Measurements from ENCODE around the gene FAM124A. TPM values are rescaled to one million over a fixed set of nuclear protein-coding genes. Genes with fewer than 3 reads are reported as not detected.

FAM124A gene
- total and polyA plus RNA-seq, 10 of the 15 experiments (the other 5 are each of a cell fraction or from before 2014, with no cell fraction given), result not detected

DNA sequence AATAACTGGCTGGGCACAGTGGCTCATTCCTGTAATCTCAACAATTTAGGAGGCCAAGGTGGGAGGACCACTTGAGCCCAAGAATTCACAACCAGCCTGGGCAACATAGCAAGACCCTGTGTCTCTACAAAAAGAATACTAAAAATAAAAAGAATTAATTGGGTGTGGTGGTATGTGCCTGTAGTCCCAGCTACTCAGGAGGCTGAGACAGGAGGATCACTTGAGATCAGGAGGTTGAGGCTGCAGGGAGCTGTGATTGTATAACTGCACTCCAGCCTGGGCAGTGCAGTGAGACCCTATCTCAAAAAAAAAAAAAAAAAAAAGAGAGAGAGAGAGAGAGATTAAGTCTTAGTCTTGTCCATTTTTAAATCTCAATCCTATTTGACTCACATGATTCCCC, 81.7 kb downstream of the FAM124A start:
- ChIA-PET SMC1A (ENCODE audit: uncharacterized antibody, unreplicated experiment) (no interaction called here), RAD21 (ENCODE audit: unreplicated experiment) (no interaction called here), CTCF (interaction anchor here (0.7 to 2.6 kb wide), 2 partner anchors 17 to 19 kb away, joined by 3 to 16 read pairs; no protein-coding TSS in a partner anchor), POLR2A (interaction anchor here (0.5 to 0.7 kb wide), 3 partner anchors 12 to 296 kb away, joined by 3 to 5 read pairs (median 4); no protein-coding TSS in a partner anchor)
- H3K79me2 ChIP-seq (ENCODE audit: control insufficient read depth, insufficient read depth, low read length), result no peaks in the 10 kb centered on the region
- no peak overlapping the region for H3K4me2 ChIP-seq (ENCODE audit: control insufficient read depth, insufficient read depth)
- no peak overlapping the region for H3K27ac ChIP-seq (ENCODE audit: control insufficient read depth, insufficient read depth)
- no peak overlapping the region for H3K4me3 ChIP-seq
- DNase-seq (ENCODE audit: low read depth, low spot score) (no peak), FAIRE-seq (no peak), ATAC-seq (no peak)
- no peaks in the 10 kb centered on the region for H3K36me3 ChIP-seq (ENCODE audit: control insufficient read depth in 2 of 2, insufficient read depth in 2 of 2, low read length in 1 of 2)
- no peak overlapping the region for H3K9ac ChIP-seq (ENCODE audit: control insufficient read depth, insufficient read depth, low read length)
- H2AFZ ChIP-seq (ENCODE audit: control insufficient read depth, low read depth, low read length), result no peak overlapping the region
- TF ChIP-seq, protein P1, sequence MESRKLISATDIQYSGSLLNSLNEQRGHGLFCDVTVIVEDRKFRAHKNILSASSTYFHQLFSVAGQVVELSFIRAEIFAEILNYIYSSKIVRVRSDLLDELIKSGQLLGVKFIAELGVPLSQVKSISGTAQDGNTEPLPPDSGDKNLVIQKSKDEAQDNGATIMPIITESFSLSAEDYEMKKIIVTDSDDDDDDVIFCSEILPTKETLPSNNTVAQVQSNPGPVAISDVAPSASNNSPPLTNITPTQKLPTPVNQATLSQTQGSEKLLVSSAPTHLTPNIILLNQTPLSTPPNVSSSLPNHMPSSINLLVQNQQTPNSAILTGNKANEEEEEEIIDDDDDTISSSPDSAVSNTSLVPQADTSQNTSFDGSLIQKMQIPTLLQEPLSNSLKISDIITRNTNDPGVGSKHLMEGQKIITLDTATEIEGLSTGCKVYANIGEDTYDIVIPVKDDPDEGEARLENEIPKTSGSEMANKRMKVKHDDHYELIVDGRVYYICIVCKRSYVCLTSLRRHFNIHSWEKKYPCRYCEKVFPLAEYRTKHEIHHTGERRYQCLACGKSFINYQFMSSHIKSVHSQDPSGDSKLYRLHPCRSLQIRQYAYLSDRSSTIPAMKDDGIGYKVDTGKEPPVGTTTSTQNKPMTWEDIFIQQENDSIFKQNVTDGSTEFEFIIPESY (IDR thresholded peaks at IDR 0.05), result no peak
- TF ChIP-seq RUNX3 (IDR thresholded peaks at IDR 0.05; ENCODE audit: low read length) (no peak), HDGF (IDR thresholded peaks at IDR 0.05) (no peak)
- in situ Hi-C loops (cut with MboI) (no loop called here), intact Hi-C loops (cut with micrococcal nuclease; ENCODE audit: unreplicated experiment) (no loop called here)
- no peaks in the 10 kb centered on the region for H4K20me1 ChIP-seq (ENCODE audit: control insufficient read depth, insufficient read depth)
- no peaks in the 10 kb centered on the region for H3K9me3 ChIP-seq (replicated peaks; ENCODE audit: control insufficient read depth, insufficient read depth, low read length)
- no TSS peak for BruUV-seq (replicated peaks)
- no peaks in the 10 kb centered on the region for H3K27me3 ChIP-seq (replicated peaks in 1 of 2; ENCODE audit: control insufficient read depth in 2 of 2, insufficient read depth in 2 of 2, low read length in 1 of 2)
- H3K4me1 ChIP-seq (ENCODE audit: control insufficient read depth, insufficient read depth, low read length), result no peaks in the 10 kb centered on the region

DNA sequence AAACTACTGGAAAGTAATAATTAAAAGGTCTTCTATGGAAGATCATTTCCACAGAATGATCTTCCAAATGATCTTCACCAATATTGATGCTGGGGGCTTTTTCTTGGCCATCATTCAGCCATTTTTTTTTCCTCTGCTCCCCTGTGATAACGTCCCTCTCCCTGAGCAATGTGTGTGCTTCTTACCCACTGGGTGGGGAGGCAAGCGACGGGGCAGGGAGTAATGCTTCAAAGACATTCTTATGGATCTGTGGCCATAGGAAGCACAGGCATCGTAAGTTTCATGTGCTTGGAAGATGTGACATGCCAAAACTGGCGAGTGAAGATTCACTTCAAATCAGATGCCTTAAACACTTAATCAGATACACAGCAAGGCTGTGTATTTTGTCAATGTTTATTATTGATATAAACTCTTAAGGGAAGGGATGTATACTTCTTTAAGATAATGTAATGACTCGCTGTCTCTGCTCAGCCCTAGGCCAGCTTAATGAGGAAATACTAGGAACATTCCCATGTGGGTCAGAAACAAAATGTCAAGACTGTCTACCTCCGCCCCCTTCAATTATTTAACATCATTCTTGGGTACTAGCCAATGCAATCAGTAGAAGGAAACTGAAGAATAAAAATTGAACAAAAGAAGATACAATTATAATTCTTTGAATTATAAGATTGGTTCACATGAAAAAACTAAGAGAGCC, 83.2 kb downstream of the FAM124A start:
- Histone ChIP-seq H4K20me1 (ENCODE audit: control insufficient read depth, insufficient read depth) (no peaks in the 10 kb centered on the region), H2AFZ (ENCODE audit: control insufficient read depth, low read depth, low read length) (no peak overlapping the region), H3K9ac (ENCODE audit: control insufficient read depth, insufficient read depth, low read length) (no peak overlapping the region), H3K4me1 (ENCODE audit: control insufficient read depth, insufficient read depth, low read length) (no peaks in the 10 kb centered on the region), H3K36me3 (ENCODE audit: control insufficient read depth in 2 of 2, insufficient read depth in 2 of 2, low read length in 1 of 2) (no peaks in the 10 kb centered on the region), H3K27ac (ENCODE audit: control insufficient read depth, insufficient read depth) (no peak overlapping the region), H3K9me3 (replicated peaks; ENCODE audit: control insufficient read depth, insufficient read depth, low read length) (no peaks in the 10 kb centered on the region), H3K4me3 (no peak overlapping the region), H3K79me2 (ENCODE audit: control insufficient read depth, insufficient read depth, low read length) (no peaks in the 10 kb centered on the region), H3K27me3 (replicated peaks in 1 of 2; ENCODE audit: control insufficient read depth in 2 of 2, insufficient read depth in 2 of 2, low read length in 1 of 2) (no peaks in the 10 kb centered on the region), H3K4me2 (ENCODE audit: control insufficient read depth, insufficient read depth) (no peak overlapping the region)
- ChIA-PET CTCF (interaction anchor here (0.7 to 1.4 kb wide), 2 partner anchors 55 to 180 kb away, joined by 3 read pairs; no protein-coding TSS in a partner anchor), SMC1A (ENCODE audit: uncharacterized antibody, unreplicated experiment) (interaction anchor here (4.1 kb wide), 1 partner anchor 8 kb away, joined by 19 read pairs; no protein-coding TSS in a partner anchor), RAD21 (ENCODE audit: unreplicated experiment) (interaction anchor here (0.6 kb wide), 1 partner anchor 36 kb away, joined by 5 read pairs; no protein-coding TSS in a partner anchor), POLR2A (no interaction called here)
- no TSS peak for BruUV-seq (replicated peaks)
- DNase-seq (ENCODE audit: low read depth, low spot score) (no peak), ATAC-seq (no peak), FAIRE-seq (no peak)
- 45% methylated on average over 7 of the region's 7 CpGs for WGBS (ENCODE audit: insufficient coverage, insufficient replicate concordance, low lambda C conversion rate, missing lambda C conversion rate)
- intact Hi-C loops (cut with micrococcal nuclease; ENCODE audit: unreplicated experiment) (no loop called here), in situ Hi-C loops (cut with MboI) (no loop called here)
- TF ChIP-seq, protein P2, sequence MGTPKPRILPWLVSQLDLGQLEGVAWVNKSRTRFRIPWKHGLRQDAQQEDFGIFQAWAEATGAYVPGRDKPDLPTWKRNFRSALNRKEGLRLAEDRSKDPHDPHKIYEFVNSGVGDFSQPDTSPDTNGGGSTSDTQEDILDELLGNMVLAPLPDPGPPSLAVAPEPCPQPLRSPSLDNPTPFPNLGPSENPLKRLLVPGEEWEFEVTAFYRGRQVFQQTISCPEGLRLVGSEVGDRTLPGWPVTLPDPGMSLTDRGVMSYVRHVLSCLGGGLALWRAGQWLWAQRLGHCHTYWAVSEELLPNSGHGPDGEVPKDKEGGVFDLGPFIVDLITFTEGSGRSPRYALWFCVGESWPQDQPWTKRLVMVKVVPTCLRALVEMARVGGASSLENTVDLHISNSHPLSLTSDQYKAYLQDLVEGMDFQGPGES (IDR thresholded peaks at IDR 0.05), result no peak
- TF ChIP-seq RCOR1 (conservative IDR thresholded peaks at IDR 0.05; ENCODE audit: low read depth, low read length) (no peak), SIX5 (IDR thresholded peaks at IDR 0.05; ENCODE audit: low read depth, low read length, severe bottlenecking) (no peak), MYB (IDR thresholded peaks at IDR 0.05; ENCODE audit: borderline replicate concordance, low read depth, low read length) (no peak), NRF1 (conservative IDR thresholded peaks at IDR 0.05; ENCODE audit: low read depth, low read length) (no peak), MTA3 (IDR thresholded peaks at IDR 0.05; ENCODE audit: borderline replicate concordance, low read length) (no peak), ZNF217 (IDR thresholded peaks at IDR 0.05) (no peak), MLLT1 (IDR thresholded peaks at IDR 0.05) (no peak), PAX5 (IDR thresholded peaks at IDR 0.05; ENCODE audit: borderline replicate concordance, low read depth, low read length) (no peak)

Measured in GM12878 (cell line).